GM06990 (cell line): ENCODE data around the gene CSF1R.

Experiments used
- DNase-seq: peaks from one replicate; pipeline ENCODE4 v3.0.0-alpha.2; 2011; ENCODE audit not compliant: insufficient read length; ENCODE audit errors: extremely low read depth
- H3K27me3 ChIP-seq: replicated peaks from 2 replicates; pipeline ENCODE4 v1.6.0; 2011; ENCODE audit warnings: low read length; ENCODE audit not compliant: control insufficient read depth, insufficient read depth
- H3K36me3 ChIP-seq: 2 replicates; pipeline ENCODE4 v1.5.1; 2011; ENCODE audit warnings: low read length; ENCODE audit not compliant: control insufficient read depth, insufficient read depth
- H3K4me3 ChIP-seq: replicated peaks from 2 replicates; pipeline ENCODE4 v1.5.1; 2011; ENCODE audit warnings: low read depth, mild to moderate bottlenecking, control low read depth, low read length
- TF ChIP-seq, protein P1 (sequence below): IDR thresholded peaks from 2 replicates; pipeline ENCODE4 v1.5.1; 2011; ENCODE audit warnings: low read length, control low read depth, mild to moderate bottlenecking, inconsistent platforms; ENCODE audit not compliant: insufficient read depth, poor library complexity, severe bottlenecking

Gene CSF1R

DNA sequence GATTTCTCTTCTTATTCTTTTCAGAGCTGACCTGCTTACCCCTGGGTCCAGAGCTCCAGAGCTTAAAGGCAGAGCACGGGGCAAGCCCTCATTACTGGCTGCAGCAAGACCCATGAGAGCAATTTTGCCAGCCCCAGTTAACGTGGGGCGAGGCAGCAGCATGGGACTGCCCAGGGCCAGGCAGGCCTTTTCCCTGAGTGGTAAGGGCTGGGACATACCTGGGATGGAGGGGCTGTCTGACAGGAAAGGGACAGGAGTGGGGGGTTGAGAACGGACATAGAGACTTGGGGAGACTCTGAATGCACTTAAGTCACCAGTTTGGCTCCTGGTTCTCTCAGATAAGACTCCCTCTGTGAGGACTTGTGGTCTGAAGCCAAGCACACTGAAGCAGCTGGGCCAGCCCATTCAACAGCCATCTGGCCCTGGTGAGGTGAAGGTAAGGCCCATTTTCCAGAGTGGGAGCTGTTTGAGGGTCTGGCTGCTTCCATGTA lies 59.6 kb downstream of the CSF1R start:
- H3K27me3 ChIP-seq: no peaks in the 10 kb centered on the region
- DNase-seq: no peak
- H3K4me3 ChIP-seq: no peak overlapping the region
- H3K36me3 ChIP-seq: peaks cover 20% of the 10 kb centered on the region
- TF ChIP-seq, protein P1, sequence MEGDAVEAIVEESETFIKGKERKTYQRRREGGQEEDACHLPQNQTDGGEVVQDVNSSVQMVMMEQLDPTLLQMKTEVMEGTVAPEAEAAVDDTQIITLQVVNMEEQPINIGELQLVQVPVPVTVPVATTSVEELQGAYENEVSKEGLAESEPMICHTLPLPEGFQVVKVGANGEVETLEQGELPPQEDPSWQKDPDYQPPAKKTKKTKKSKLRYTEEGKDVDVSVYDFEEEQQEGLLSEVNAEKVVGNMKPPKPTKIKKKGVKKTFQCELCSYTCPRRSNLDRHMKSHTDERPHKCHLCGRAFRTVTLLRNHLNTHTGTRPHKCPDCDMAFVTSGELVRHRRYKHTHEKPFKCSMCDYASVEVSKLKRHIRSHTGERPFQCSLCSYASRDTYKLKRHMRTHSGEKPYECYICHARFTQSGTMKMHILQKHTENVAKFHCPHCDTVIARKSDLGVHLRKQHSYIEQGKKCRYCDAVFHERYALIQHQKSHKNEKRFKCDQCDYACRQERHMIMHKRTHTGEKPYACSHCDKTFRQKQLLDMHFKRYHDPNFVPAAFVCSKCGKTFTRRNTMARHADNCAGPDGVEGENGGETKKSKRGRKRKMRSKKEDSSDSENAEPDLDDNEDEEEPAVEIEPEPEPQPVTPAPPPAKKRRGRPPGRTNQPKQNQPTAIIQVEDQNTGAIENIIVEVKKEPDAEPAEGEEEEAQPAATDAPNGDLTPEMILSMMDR: no peak

DNA sequence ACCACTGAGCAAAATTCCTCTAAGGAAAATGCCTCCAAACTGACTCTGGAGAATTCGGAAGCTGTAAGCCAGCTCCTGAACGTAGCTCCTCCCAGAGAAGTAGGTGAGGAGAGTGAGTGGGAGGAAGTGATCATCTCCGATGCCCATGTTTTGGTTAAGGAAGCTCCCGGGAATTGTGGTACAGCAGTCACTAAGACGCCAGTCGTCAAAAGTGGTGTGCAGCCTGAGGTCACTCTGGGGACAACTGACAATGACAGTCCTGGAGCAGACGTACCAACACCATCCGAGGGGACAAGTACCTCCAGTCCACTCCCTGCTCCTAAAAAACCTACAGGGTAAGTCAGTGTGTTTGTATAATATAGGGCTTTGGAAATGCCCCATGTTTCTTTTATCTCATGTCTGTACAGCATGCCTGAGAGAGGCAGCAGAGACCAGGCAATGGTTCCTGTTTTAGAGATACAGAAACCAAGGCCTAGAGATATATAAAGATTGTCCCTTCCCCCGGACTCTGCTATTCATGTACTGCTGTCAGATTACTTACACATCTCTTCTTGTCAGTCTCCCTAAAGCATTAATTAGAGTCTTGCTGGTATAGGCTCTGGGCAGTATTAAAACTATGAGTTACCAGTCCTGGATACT lies 61.9 kb downstream of the CSF1R start:
- DNase-seq: no peak
- Histone ChIP-seq H3K27me3 (no peaks in the 10 kb centered on the region), H3K36me3 (peaks cover 18% of the 10 kb centered on the region), H3K4me3 (no peak overlapping the region)
- TF ChIP-seq, protein P1: no peak

DNA sequence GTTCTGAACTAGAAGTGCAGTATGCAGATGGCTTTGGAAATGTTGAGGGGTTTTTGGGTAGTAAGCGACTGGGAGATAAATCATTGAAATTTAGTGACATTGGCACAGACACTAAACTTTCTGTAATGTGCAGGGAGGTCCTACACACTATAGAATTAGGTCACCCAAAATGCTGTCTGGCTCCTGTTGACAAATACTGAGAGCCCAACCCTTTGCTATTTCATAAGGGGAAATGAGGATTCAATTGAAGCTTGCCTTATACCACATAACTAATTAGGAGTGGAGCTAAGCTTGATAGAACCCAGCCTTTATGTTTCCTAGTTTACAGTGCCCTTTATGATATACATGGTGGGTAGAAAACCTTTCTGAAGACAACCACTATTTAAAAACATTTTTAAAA lies 63.2 kb downstream of the CSF1R start:
- peaks cover 20% of the 10 kb centered on the region for H3K36me3 ChIP-seq
- TF ChIP-seq, protein P1: no peak
- H3K27me3 ChIP-seq: no peaks in the 10 kb centered on the region
- H3K4me3 ChIP-seq: no peak overlapping the region
- no peak for DNase-seq

DNA sequence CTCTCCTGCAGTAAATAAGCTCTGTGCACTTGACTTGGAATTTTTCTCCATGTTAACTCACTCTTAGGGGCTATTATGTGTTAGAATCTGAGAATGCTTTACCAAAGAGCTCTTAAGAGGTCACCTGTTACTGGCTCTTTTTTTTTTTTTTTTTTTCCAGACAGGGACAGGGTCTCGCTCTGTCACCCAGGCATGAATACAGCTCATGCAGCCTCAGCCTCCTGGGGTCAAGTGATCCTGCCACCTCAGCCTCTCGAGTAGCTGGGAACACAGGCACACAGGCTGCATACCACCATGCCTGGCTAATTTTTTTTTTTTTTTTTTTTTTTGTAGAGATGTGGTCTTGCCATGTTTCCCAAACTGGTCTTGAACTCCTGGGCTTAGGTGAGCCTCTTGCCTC lies 63.7 kb downstream of the CSF1R start:
- DNase-seq: no peak
- H3K36me3 ChIP-seq: peaks cover 20% of the 10 kb centered on the region

DNA sequence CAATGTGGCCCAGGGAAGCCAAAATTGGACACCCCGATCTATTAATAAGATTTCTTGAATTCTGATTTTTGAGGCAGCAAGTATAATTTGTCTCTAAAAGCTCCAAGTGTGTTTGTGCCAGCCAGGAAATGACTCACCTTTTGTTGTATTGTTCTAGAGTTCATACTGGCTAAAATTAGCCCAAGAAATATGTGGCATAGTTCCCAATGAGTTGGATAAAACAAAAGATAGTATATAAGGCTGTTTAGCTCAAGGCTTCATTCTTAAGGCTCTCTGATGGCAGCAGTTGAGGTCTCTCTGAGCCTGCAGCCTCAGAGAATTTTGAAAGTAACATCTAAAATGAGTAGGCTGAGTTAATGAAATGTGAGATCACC lies 64.2 kb downstream of the CSF1R start:
- DNase-seq: no peak
- Histone ChIP-seq H3K36me3 (peaks cover 20% of the 10 kb centered on the region), H3K4me3 (no peak overlapping the region), H3K27me3 (no peaks in the 10 kb centered on the region)
- TF ChIP-seq, protein P1: no peak

More for the DNA sequence above, 63.7 kb downstream of the CSF1R start:
- Histone ChIP-seq H3K27me3 (no peaks in the 10 kb centered on the region), H3K4me3 (no peak overlapping the region)
- TF ChIP-seq, protein P1: no peak
